Stomach smooth muscle (tissue), 2 donors: ENCODE measurements around the gene MSRB2.

Source experiments
- H3K27ac ChIP-seq: one replicate; pipeline ENCODE4 v1.7.0; 2013; ENCODE audit warnings: mild to moderate bottlenecking, low read length, inconsistent platforms
- H3K27me3 ChIP-seq, 2 donors: one replicate each; pipeline ENCODE4 v1.7.0; 2013; ENCODE audit warnings: low read length in 2 of 2; ENCODE audit not compliant: insufficient read depth in 2 of 2, control insufficient read depth in 1 of 2
- H3K36me3 ChIP-seq, 2 donors: one replicate each; pipeline ENCODE4 v1.7.0; 2013; ENCODE audit warnings: low read length in 2 of 2; ENCODE audit not compliant: control insufficient read depth in 2 of 2, insufficient read depth in 2 of 2
- H3K4me1 ChIP-seq: one replicate; pipeline ENCODE4 v1.7.0; 2013; ENCODE audit warnings: low read length; ENCODE audit not compliant: control insufficient read depth, insufficient read depth
- H3K4me3 ChIP-seq, 2 donors: one replicate each; pipeline ENCODE4 v1.7.0; 2013; ENCODE audit warnings: low read length in 2 of 2
- H3K9ac ChIP-seq, 2 donors: one replicate each; pipeline ENCODE4 v1.7.0; 2013; ENCODE audit warnings: low read length in 2 of 2, mild to moderate bottlenecking in 1 of 2
- H3K9me3 ChIP-seq, 2 donors: one replicate each; pipeline ENCODE4 v1.7.0; 2013; ENCODE audit warnings: low read length in 2 of 2; ENCODE audit not compliant: control insufficient read depth in 2 of 2
- donor health status: healthy.
- donor health status: Pancreatic carcinoma.

The MSRB2 gene

GRCh38 chr10:23116486-23117205 lies 21.3 kb downstream of the MSRB2 start:
- no peak overlapping the region for H3K4me3 ChIP-seq
- no peaks in the 10 kb centered on the region for H3K9me3 ChIP-seq
- H3K4me1 ChIP-seq = no peaks in the 10 kb centered on the region
- H3K9ac ChIP-seq = no peak overlapping the region
- H3K36me3 ChIP-seq = peaks cover 34 to 44% of the 10 kb centered on the region in 2 donors
- no peak overlapping the region for H3K27ac ChIP-seq
- no peaks in the 10 kb centered on the region for H3K27me3 ChIP-seq

- H3K9me3 ChIP-seq = no peaks in the 10 kb centered on the region
- no peak overlapping the region for H3K9ac ChIP-seq
- H3K4me3 ChIP-seq = no peak overlapping the region
- no peaks in the 10 kb centered on the region for H3K27me3 ChIP-seq
- H3K27ac ChIP-seq = no peak overlapping the region
- H3K36me3 ChIP-seq = peaks cover 25 to 29% of the 10 kb centered on the region in 2 donors
- H3K4me1 ChIP-seq = no peaks in the 10 kb centered on the region
Measured at GRCh38 chr10:23120001-23120934, 24.9 kb downstream of the MSRB2 start.

GRCh38 chr10:23121135-23121534 lies 25.8 kb downstream of the MSRB2 start:
- H3K36me3 ChIP-seq = peaks cover 25 to 28% of the 10 kb centered on the region in 2 donors
- H3K9me3 ChIP-seq = no peaks in the 10 kb centered on the region
- no peaks in the 10 kb centered on the region for H3K27me3 ChIP-seq
- no peak overlapping the region for H3K27ac ChIP-seq
- H3K4me1 ChIP-seq = no peaks in the 10 kb centered on the region
- no peak overlapping the region for H3K9ac ChIP-seq
- H3K4me3 ChIP-seq = no peak overlapping the region

GRCh38 chr10:23136462-23136861 lies 41.1 kb downstream of the MSRB2 start:
- no peak overlapping the region for H3K9ac ChIP-seq
- H3K9me3 ChIP-seq = peaks cover 0 to 5% of the 10 kb centered on the region in 2 donors
- H3K27me3 ChIP-seq = no peaks in the 10 kb centered on the region
- no peaks in the 10 kb centered on the region for H3K36me3 ChIP-seq
- H3K4me3 ChIP-seq = no peak overlapping the region
- H3K27ac ChIP-seq = no peak overlapping the region
- H3K4me1 ChIP-seq = no peaks in the 10 kb centered on the region

GRCh38 chr10:23139677-23140076 lies 44.3 kb downstream of the MSRB2 start:
- Histone ChIP-seq H3K4me1 (no peaks in the 10 kb centered on the region), H3K36me3 (no peaks in the 10 kb centered on the region), H3K9ac (no peak overlapping the region), H3K27ac (no peak overlapping the region), H3K9me3 (peaks cover 0 to 5% of the 10 kb centered on the region in 2 donors), H3K27me3 (no peaks in the 10 kb centered on the region), H3K4me3 (no peak overlapping the region)

- H3K27ac ChIP-seq = no peak overlapping the region
- H3K36me3 ChIP-seq = no peaks in the 10 kb centered on the region
- no peak overlapping the region for H3K4me3 ChIP-seq
- H3K4me1 ChIP-seq = no peaks in the 10 kb centered on the region
- no peaks in the 10 kb centered on the region for H3K27me3 ChIP-seq
- no peaks in the 10 kb centered on the region for H3K9me3 ChIP-seq
- no peak overlapping the region for H3K9ac ChIP-seq
Measured at GRCh38 chr10:23141995-23142394, 46.6 kb downstream of the MSRB2 start.

- Histone ChIP-seq H3K9me3 (no peaks in the 10 kb centered on the region), H3K27ac (no peak overlapping the region), H3K4me3 (no peak overlapping the region), H3K27me3 (no peaks in the 10 kb centered on the region), H3K4me1 (no peaks in the 10 kb centered on the region), H3K9ac (no peak overlapping the region), H3K36me3 (no peaks in the 10 kb centered on the region)
Measured at GRCh38 chr10:23146258-23146657, 50.9 kb downstream of the MSRB2 start.

- Histone ChIP-seq H3K4me3 (no peak overlapping the region), H3K36me3 (no peaks in the 10 kb centered on the region), H3K27ac (no peak overlapping the region), H3K9ac (no peak overlapping the region), H3K27me3 (no peaks in the 10 kb centered on the region), H3K9me3 (no peaks in the 10 kb centered on the region), H3K4me1 (no peaks in the 10 kb centered on the region)
Measured at GRCh38 chr10:23147035-23147434, 51.7 kb downstream of the MSRB2 start.

GRCh38 chr10:23148214-23148613 lies 52.8 kb downstream of the MSRB2 start:
- Histone ChIP-seq H3K36me3 (no peaks in the 10 kb centered on the region), H3K9ac (no peak overlapping the region), H3K9me3 (no peaks in the 10 kb centered on the region), H3K27me3 (no peaks in the 10 kb centered on the region), H3K4me1 (no peaks in the 10 kb centered on the region), H3K4me3 (no peak overlapping the region), H3K27ac (no peak overlapping the region)

- H3K27me3 ChIP-seq = no peaks in the 10 kb centered on the region
- H3K4me3 ChIP-seq = no peak overlapping the region
- H3K36me3 ChIP-seq = no peaks in the 10 kb centered on the region
- no peak overlapping the region for H3K27ac ChIP-seq
- no peak overlapping the region for H3K9ac ChIP-seq
- no peaks in the 10 kb centered on the region for H3K9me3 ChIP-seq
- H3K4me1 ChIP-seq = no peaks in the 10 kb centered on the region
Measured at GRCh38 chr10:23150091-23150490, 54.7 kb downstream of the MSRB2 start.

GRCh38 chr10:23150610-23151009 lies 55.2 kb downstream of the MSRB2 start:
- Histone ChIP-seq H3K4me1 (no peaks in the 10 kb centered on the region), H3K27me3 (no peaks in the 10 kb centered on the region), H3K4me3 (no peak overlapping the region), H3K9ac (no peak overlapping the region), H3K27ac (no peak overlapping the region), H3K9me3 (no peaks in the 10 kb centered on the region), H3K36me3 (no peaks in the 10 kb centered on the region)
